Fibroblast of the aortic adventitia (primary cell): ENCODE results near the gene DCLK1. TPM values are rescaled to one million over a fixed set of nuclear protein-coding genes. Genes with fewer than 3 reads are reported as not detected.

ENCODE experiments used
- DNase-seq: peaks from one replicate; pipeline ENCODE4 v3.0.0-alpha.2; 2010; ENCODE audit warnings: low read depth
- H3K4me3 ChIP-seq: 2 replicates; pipeline ENCODE4 v1.5.1; 2011; ENCODE audit warnings: low read depth, mild to moderate bottlenecking, control low read depth, low read length, moderate library complexity
- CTCF ChIP-seq: IDR thresholded peaks from 2 replicates; pipeline ENCODE4 v1.5.1; 2011; ENCODE audit warnings: mild to moderate bottlenecking, low read length, control low read depth, inconsistent platforms; ENCODE audit not compliant: insufficient read depth
- total RNA-seq: library from RNA; depleted of rRNA; stranded (reverse); fragments of >200 nt; gene quantifications from 2 replicates; pipeline ENCODE4 v1.2.3, GENCODE V29; 2012; ENCODE audit warnings: low replicate concordance

Gene DCLK1
- total RNA-seq, 1 donor: 80.0 TPM

GRCh38 chr13:35860661-35861060, 270.5 kb downstream of the DCLK1 start:
- no peak for DNase-seq
- no peak for TF ChIP-seq CTCF
- H3K4me3 ChIP-seq: no peak overlapping the region

GRCh38 chr13:35859981-35860380, 271.2 kb downstream of the DCLK1 start:
- TF ChIP-seq CTCF: no peak
- no peak for DNase-seq
- no peak overlapping the region for H3K4me3 ChIP-seq

- no peak for TF ChIP-seq CTCF
- H3K4me3 ChIP-seq: no peak overlapping the region
- no peak for DNase-seq
Observed at GRCh38 chr13:35858665-35859064, 272.5 kb downstream of the DCLK1 start.

- no peak for DNase-seq
- no peak for TF ChIP-seq CTCF
Observed at GRCh38 chr13:35857769-35858168, 273.4 kb downstream of the DCLK1 start.

GRCh38 chr13:35856721-35857364, 274.3 kb downstream of the DCLK1 start:
- DNase-seq: no peak
- no peak for TF ChIP-seq CTCF
- H3K4me3 ChIP-seq: no peak overlapping the region

More at GRCh38 chr13:35857769-35858168, 273.4 kb downstream of the DCLK1 start:
- H3K4me3 ChIP-seq: no peak overlapping the region

- no peak overlapping the region for H3K4me3 ChIP-seq
- no peak for TF ChIP-seq CTCF
- DNase-seq: no peak
Observed at GRCh38 chr13:35856084-35856483, 275.1 kb downstream of the DCLK1 start.

GRCh38 chr13:35855531-35856019, 275.6 kb downstream of the DCLK1 start:
- DNase-seq: no peak

More at GRCh38 chr13:35855531-35856019, 275.6 kb downstream of the DCLK1 start:
- TF ChIP-seq CTCF: no peak
- no peak overlapping the region for H3K4me3 ChIP-seq
